ENCODE measurements around the gene ENOPH1. TPM values are rescaled to one million over a fixed set of nuclear protein-coding genes. Genes with fewer than 3 reads are reported as not detected.

The ENOPH1 gene
- total and polyA plus RNA-seq, 9 of the 15 experiments (the other 6 are each of a cell fraction or from before 2014, with no cell fraction given), result 29.8 to 71.4 (median 48.9) TPM

DNA sequence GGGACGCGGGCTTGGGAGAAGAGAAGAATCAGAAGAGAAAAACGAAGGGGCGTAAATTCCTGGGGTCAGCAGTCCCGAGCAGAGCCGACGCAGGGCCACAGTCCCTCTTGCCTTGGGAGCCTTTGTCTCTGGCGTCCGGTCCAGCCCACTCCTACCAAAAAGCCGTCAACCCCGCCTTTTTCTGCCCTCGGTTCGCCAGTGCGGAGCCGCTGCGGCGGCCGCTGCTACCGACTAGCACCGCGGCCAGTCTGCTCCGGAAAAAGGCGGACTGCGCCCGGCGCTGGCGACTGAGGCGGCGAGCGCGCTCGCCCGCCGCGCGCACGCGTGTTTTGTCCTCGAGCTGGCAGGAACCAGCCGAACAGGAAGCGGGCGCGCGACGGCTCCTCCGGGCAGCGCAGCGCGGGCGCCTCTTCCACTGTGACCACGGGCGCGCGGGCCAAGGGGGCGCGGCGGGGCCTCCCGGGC is 630 bp upstream of the ENOPH1 start (continued):
- TF ChIP-seq, protein P1, sequence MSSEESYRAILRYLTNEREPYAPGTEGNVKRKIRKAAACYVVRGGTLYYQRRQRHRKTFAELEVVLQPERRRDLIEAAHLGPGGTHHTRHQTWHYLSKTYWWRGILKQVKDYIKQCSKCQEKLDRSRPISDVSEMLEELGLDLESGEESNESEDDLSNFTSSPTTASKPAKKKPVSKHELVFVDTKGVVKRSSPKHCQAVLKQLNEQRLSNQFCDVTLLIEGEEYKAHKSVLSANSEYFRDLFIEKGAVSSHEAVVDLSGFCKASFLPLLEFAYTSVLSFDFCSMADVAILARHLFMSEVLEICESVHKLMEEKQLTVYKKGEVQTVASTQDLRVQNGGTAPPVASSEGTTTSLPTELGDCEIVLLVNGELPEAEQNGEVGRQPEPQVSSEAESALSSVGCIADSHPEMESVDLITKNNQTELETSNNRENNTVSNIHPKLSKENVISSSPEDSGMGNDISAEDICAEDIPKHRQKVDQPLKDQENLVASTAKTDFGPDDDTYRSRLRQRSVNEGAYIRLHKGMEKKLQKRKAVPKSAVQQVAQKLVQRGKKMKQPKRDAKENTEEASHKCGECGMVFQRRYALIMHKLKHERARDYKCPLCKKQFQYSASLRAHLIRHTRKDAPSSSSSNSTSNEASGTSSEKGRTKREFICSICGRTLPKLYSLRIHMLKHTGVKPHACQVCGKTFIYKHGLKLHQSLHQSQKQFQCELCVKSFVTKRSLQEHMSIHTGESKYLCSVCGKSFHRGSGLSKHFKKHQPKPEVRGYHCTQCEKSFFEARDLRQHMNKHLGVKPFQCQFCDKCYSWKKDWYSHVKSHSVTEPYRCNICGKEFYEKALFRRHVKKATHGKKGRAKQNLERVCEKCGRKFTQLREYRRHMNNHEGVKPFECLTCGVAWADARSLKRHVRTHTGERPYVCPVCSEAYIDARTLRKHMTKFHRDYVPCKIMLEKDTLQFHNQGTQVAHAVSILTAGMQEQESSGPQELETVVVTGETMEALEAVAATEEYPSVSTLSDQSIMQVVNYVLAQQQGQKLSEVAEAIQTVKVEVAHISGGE (CRISPR knock-in tag; IDR thresholded peaks at IDR 0.05), result peak in 1 of 3 experiments; percentile 58; a peak in 2 of 6 replicates
- peak; percentile 75 for TF ChIP-seq POLR2G (IDR thresholded peaks at IDR 0.05; ENCODE audit: low read depth, low read length)
- no peak for TF ChIP-seq MIER1 (IDR thresholded peaks at IDR 0.05; ENCODE audit: low read depth)
- no peak for TF ChIP-seq KLF1 (tag; IDR thresholded peaks at IDR 0.05)
- TF ChIP-seq, protein P2, sequence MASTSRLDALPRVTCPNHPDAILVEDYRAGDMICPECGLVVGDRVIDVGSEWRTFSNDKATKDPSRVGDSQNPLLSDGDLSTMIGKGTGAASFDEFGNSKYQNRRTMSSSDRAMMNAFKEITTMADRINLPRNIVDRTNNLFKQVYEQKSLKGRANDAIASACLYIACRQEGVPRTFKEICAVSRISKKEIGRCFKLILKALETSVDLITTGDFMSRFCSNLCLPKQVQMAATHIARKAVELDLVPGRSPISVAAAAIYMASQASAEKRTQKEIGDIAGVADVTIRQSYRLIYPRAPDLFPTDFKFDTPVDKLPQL (IDR thresholded peaks at IDR 0.05; ENCODE audit: extremely low read depth, insufficient read length), result no peak
- no peak for TF ChIP-seq U2AF2 (optimal IDR thresholded peaks at IDR 0.05; ENCODE audit: low read depth, low read length)
- TF ChIP-seq, protein P3, sequence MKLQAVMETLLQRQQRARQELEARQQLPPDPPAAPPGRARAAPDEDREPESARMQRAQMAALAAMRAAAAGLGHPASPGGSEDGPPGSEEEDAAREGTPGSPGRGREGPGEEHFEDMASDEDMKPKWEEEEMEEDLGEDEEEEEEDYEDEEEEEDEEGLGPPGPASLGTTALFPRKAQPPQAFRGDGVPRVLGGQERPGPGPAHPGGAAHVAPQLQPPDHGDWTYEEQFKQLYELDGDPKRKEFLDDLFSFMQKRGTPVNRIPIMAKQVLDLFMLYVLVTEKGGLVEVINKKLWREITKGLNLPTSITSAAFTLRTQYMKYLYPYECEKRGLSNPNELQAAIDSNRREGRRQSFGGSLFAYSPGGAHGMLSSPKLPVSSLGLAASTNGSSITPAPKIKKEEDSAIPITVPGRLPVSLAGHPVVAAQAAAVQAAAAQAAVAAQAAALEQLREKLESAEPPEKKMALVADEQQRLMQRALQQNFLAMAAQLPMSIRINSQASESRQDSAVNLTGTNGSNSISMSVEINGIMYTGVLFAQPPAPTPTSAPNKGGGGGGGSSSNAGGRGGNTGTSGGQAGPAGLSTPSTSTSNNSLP (IDR thresholded peaks at IDR 0.05; ENCODE audit: borderline replicate concordance, low read depth, low read length), result no peak
- no peak for TF ChIP-seq SNRNP70 (optimal IDR thresholded peaks at IDR 0.05; ENCODE audit: low read depth, low read length)
